MM.1S (cell line): Measurements from ENCODE around the gene POLR1A.

Source experiments
- DNase-seq: peaks from one replicate; pipeline ENCODE4 v3.0.0-alpha.2; 2015
- H2AFZ ChIP-seq: fragments of 300-600 bp; sonication (generic); 2 replicates; pipeline ENCODE4 v1.6.0; 2016; ENCODE audit warnings: antibody characterized with exemption, low read length
- H3F3A ChIP-seq: fragments of 300-600 bp; sonication (generic); 2 replicates; pipeline ENCODE4 v1.6.1; 2016; ENCODE audit warnings: mild to moderate bottlenecking, antibody characterized with exemption, low read length, moderate library complexity, mixed read lengths; ENCODE audit not compliant: insufficient read depth
- H3K27ac ChIP-seq: fragments of 300-600 bp; sonication (generic); 2 replicates; pipeline ENCODE4 v1.5.1; 2016; ENCODE audit warnings: mild to moderate bottlenecking, low read length
- H3K27me3 ChIP-seq: fragments of 300-600 bp; sonication (generic); replicated peaks from 2 replicates; pipeline ENCODE4 v1.6.0; 2016; ENCODE audit warnings: low read length; ENCODE audit not compliant: insufficient read depth
- H3K36me3 ChIP-seq: fragments of 300-600 bp; sonication (generic); replicated peaks from 2 replicates; pipeline ENCODE4 v1.6.1; 2016; ENCODE audit warnings: mild to moderate bottlenecking, low read length, mixed read lengths; ENCODE audit not compliant: insufficient read depth
- H3K4me1 ChIP-seq: fragments of 300-600 bp; sonication (generic); 2 replicates; pipeline ENCODE4 v1.6.1; 2016; ENCODE audit warnings: low read length, mixed read lengths
- H3K4me2 ChIP-seq: fragments of 300-600 bp; sonication (generic); 2 replicates; pipeline ENCODE4 v1.6.0; 2016; ENCODE audit warnings: low read depth, low read length
- H3K4me3 ChIP-seq: fragments of 300-600 bp; sonication (generic); 2 replicates; pipeline ENCODE4 v1.5.1; 2016; ENCODE audit warnings: low read length, mixed read lengths
- H3K79me2 ChIP-seq: fragments of 300-600 bp; sonication (generic); 2 replicates; pipeline ENCODE4 v1.6.1; 2016; ENCODE audit warnings: mixed run types, low read length, mixed read lengths
- H3K9ac ChIP-seq: fragments of 300-600 bp; sonication (generic); 2 replicates; pipeline ENCODE4 v1.6.1; 2016; ENCODE audit warnings: low read length, mixed read lengths
- H3K9me2 ChIP-seq: fragments of 300-600 bp; sonication (generic); replicated peaks from 2 replicates; pipeline ENCODE4 v1.6.1; 2016; ENCODE audit warnings: mild to moderate bottlenecking, low read length, mixed read lengths; ENCODE audit not compliant: insufficient read depth
- H3K9me3 ChIP-seq: fragments of 300-600 bp; sonication (generic); replicated peaks from 2 replicates; pipeline ENCODE4 v1.6.1; 2016; ENCODE audit warnings: mild to moderate bottlenecking, low read length, mixed read lengths; ENCODE audit not compliant: insufficient read depth
- H4K20me1 ChIP-seq: fragments of 300-600 bp; sonication (generic); 2 replicates; pipeline ENCODE4 v1.6.1; 2016; ENCODE audit warnings: mild to moderate bottlenecking, low read length, moderate library complexity, mixed read lengths; ENCODE audit not compliant: insufficient read depth
- CTCF ChIP-seq: fragments of 300-600 bp; sonication (generic); IDR thresholded peaks from 2 replicates; pipeline ENCODE4 v1.5.1; 2016; ENCODE audit warnings: antibody characterized with exemption, low read length, mixed read lengths
- EZH2 ChIP-seq: fragments of 300-600 bp; sonication (generic); optimal IDR thresholded peaks from 2 replicates; pipeline ENCODE3; 2017; ENCODE audit warnings: low read depth, mild to moderate bottlenecking, antibody characterized with exemption, low read length, mixed read lengths
- EZH2phosphoT487 ChIP-seq: fragments of 300-600 bp; sonication (generic); IDR thresholded peaks from 2 replicates; pipeline ENCODE4 v1.6.1; 2018; ENCODE audit warnings: antibody characterized with exemption, low read length

The POLR1A gene

GRCh38 chr2:85995648-85996529, 109.8 kb downstream of the POLR1A start:
- H4K20me1 ChIP-seq: no peaks in the 10 kb centered on the region
- H3K79me2 ChIP-seq: peaks cover 23% of the 10 kb centered on the region
- no peaks in the 10 kb centered on the region for H3K9me2 ChIP-seq
- H3K4me2 ChIP-seq: peak overlapping the region; percentile 63; the same call in 1 of the 2 replicates
- H3K4me1 ChIP-seq: peaks cover 81% of the 10 kb centered on the region
- TF ChIP-seq CTCF (no peak), EZH2phosphoT487 (no peak), EZH2 (no peak)
- DNase-seq: no peak
- peaks cover 67% of the 10 kb centered on the region for H3F3A ChIP-seq
- H3K36me3 ChIP-seq: no peaks in the 10 kb centered on the region
- peak overlapping the region; percentile 94 for H3K27ac ChIP-seq
- no peaks in the 10 kb centered on the region for H3K9me3 ChIP-seq
- H3K27me3 ChIP-seq: no peaks in the 10 kb centered on the region
- H3K4me3 ChIP-seq: no peak overlapping the region
- H2AFZ ChIP-seq: no peak overlapping the region
- peak overlapping the region; percentile 61; the same call in 1 of the 2 replicates for H3K9ac ChIP-seq

GRCh38 chr2:85994897-85995647, 110.6 kb downstream of the POLR1A start:
- DNase-seq: peak; percentile 8
- Histone ChIP-seq H3K27me3 (no peaks in the 10 kb centered on the region), H3K4me3 (peak overlapping the region; percentile 5; the same call in 1 of the 2 replicates), H2AFZ (no peak overlapping the region), H4K20me1 (no peaks in the 10 kb centered on the region), H3K9me3 (no peaks in the 10 kb centered on the region), H3K9ac (peak overlapping the region; percentile 61), H3K9me2 (no peaks in the 10 kb centered on the region), H3K4me2 (peak overlapping the region; percentile 63), H3K36me3 (no peaks in the 10 kb centered on the region), H3F3A (peaks cover 59% of the 10 kb centered on the region), H3K79me2 (peaks cover 23% of the 10 kb centered on the region), H3K4me1 (peaks cover 77% of the 10 kb centered on the region), H3K27ac (peak overlapping the region; percentile 94)
- no peak for TF ChIP-seq CTCF
- TF ChIP-seq EZH2: no peak

- Histone ChIP-seq H3K79me2 (peaks cover 23% of the 10 kb centered on the region), H3K9me2 (no peaks in the 10 kb centered on the region), H2AFZ (no peak overlapping the region), H3K36me3 (no peaks in the 10 kb centered on the region), H3K4me3 (peak overlapping the region; percentile 5; the same call in 1 of the 2 replicates), H3K9ac (peak overlapping the region; percentile 61), H3K4me2 (peak overlapping the region; percentile 63), H3K27ac (peak overlapping the region; percentile 94), H3K27me3 (no peaks in the 10 kb centered on the region), H4K20me1 (no peaks in the 10 kb centered on the region), H3K9me3 (no peaks in the 10 kb centered on the region), H3K4me1 (peaks cover 71% of the 10 kb centered on the region), H3F3A (peaks cover 52% of the 10 kb centered on the region)
- TF ChIP-seq CTCF (no peak), EZH2phosphoT487 (no peak), EZH2 (no peak)
- peak; percentile 8 for DNase-seq
Observed at GRCh38 chr2:85994421-85994777, 111.3 kb downstream of the POLR1A start.
